Measurements from ENCODE around the gene SMIM9.

- no peak for TF ChIP-seq CTCF (IDR thresholded peaks at IDR 0.05; ENCODE audit: low read depth, low read length)
- TF ChIP-seq EZH2phosphoT487 (IDR thresholded peaks at IDR 0.05; ENCODE audit: low read depth): no peak
Measured at GRCh38 chrX:154834562-154834961, at the start of gene SMIM9.
